SJSA1 (cell line): ENCODE data around the gene IBA57. TPM values are rescaled to one million over a fixed set of nuclear protein-coding genes. Genes with fewer than 3 reads are reported as not detected.

Experiments used
- DNase-seq, 2 experiments: peaks; one replicate each; pipeline ENCODE4 v3.0.0-alpha.2; 2015 to 2020; ENCODE audit warnings: low spot score in 2 of 2, low read depth in 1 of 2
- H3K27ac ChIP-seq: fragments of 250-450 bp; sonication (Bioruptor Pico); 2 replicates; pipeline ENCODE4 v1.5.1; 2020; ENCODE audit warnings: mild to moderate bottlenecking, moderate library complexity
- H3K27me3 ChIP-seq: fragments of 250-450 bp; sonication (Bioruptor Pico); replicated peaks from 2 replicates; pipeline ENCODE4 v1.5.1; 2020; ENCODE audit warnings: mild to moderate bottlenecking, moderate library complexity
- H3K36me3 ChIP-seq: fragments of 250-450 bp; sonication (Bioruptor Pico); 2 replicates; pipeline ENCODE4 v1.5.1; 2020; ENCODE audit warnings: mild to moderate bottlenecking
- H3K4me1 ChIP-seq: fragments of 250-450 bp; sonication (Bioruptor Pico); replicated peaks from 2 replicates; pipeline ENCODE4 v1.6.1; 2021; ENCODE audit warnings: mild to moderate bottlenecking
- H3K4me3 ChIP-seq: fragments of 250-450 bp; sonication (Bioruptor Pico); 2 replicates; pipeline ENCODE4 v1.5.1; 2020; ENCODE audit warnings: mild to moderate bottlenecking
- H3K9me3 ChIP-seq: fragments of 250-450 bp; sonication (Bioruptor Pico); replicated peaks from 2 replicates; pipeline ENCODE4 v1.5.1; 2020; ENCODE audit warnings: mild to moderate bottlenecking
- total RNA-seq: library from RNA; depleted of rRNA; stranded (reverse); fragments of >200 nt; shearing (Covaris generic); gene quantifications from 2 replicates; pipeline ENCODE4 v1.2.3, GENCODE V29; 2014

The IBA57 gene
- total RNA-seq, 1 experiment from 2014 or later, result 4.3 TPM

DNA sequence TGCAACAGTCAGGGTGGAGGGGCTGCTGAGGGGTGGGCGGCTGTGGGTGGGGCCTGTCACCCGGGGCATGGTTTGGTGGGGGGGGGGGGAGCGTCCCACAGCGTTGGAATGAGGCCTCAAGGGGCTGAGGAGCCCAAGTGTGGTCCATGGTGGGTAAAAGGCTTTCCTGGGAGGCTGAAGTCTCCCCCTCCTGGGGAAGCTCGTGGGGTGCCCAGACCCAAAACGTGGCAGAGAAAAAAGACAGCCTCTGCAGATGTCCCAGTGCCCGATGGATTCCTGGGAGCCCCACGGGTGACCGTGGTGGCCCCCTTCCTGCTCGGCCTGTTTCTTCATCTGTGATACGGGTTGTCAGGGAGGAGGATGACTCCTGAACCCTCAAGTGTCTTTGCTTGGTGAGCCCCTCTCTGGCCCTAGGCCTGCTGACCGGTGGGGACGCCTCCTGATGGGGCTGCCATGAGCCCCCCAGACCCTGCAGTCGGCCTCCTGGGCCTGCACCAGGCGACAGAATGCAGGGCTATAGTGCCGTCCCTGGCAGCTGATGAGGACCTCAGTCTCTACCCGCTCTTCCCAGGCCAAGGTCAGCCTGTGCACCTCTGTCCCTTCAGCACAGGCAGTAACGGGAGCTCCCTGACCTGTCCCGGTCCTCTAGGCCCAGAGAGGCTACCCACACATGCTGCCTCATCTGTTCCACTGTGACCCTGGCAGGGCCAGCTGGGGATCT, 43.4 kb downstream of the IBA57 start:
- no peaks in the 10 kb centered on the region for H3K9me3 ChIP-seq
- H3K4me1 ChIP-seq, result 0 out of 2 replicates have a peak, but pooled peaks cover 3% of the 10 kb centered on the region
- no peak overlapping the region for H3K27ac ChIP-seq
- 0 out of 2 replicates have a peak, but pooled peaks cover 3% of the 10 kb centered on the region for H3K27me3 ChIP-seq
- DNase-seq, result peak in 1 of 2 experiments; percentile 34
- no peak overlapping the region for H3K4me3 ChIP-seq
- H3K36me3 ChIP-seq, result no peaks in the 10 kb centered on the region

GRCh38 chr1:228209657-228210056, 44.1 kb downstream of the IBA57 start:
- H3K36me3 ChIP-seq, result no peaks in the 10 kb centered on the region

DNA sequence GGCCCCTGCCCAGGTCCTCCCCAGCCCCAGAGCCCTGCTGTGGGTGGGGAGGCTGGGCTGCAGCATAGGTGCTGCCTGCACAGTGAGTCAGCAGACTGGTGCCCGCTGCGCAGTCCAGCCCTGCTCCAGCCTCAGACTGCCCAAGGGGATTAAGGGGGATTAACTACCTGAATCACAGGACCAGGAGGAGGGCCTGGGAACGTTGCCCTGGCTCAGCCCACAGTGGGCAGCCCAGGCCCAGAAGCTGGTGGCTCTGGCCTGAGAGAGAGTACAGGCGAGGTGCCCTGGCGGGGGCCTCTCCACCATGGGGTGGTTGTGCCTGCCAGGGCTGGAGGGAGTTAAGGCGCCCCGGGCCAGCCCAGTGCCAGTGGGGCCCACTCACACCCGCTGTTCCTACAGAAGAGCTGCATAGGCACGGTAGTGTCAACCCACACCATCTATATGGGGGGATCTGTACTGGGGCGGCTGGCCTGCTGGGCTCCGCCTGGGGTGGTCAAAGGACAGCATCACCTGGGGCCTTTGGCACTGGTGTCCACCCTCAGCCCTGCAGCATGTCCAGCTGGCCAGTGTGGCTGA, 44.6 kb downstream of the IBA57 start:
- no peak for DNase-seq
- Histone ChIP-seq H3K4me1 (0 out of 2 replicates have a peak, but pooled peaks cover 3% of the 10 kb centered on the region), H3K9me3 (no peaks in the 10 kb centered on the region), H3K4me3 (no peak overlapping the region), H3K27me3 (no peaks in the 10 kb centered on the region), H3K36me3 (no peaks in the 10 kb centered on the region), H3K27ac (no peak overlapping the region)

More at GRCh38 chr1:228209657-228210056, 44.1 kb downstream of the IBA57 start:
- no peak for DNase-seq
- H3K4me1 ChIP-seq, result 0 out of 2 replicates have a peak, but pooled peaks cover 3% of the 10 kb centered on the region
- no peaks in the 10 kb centered on the region for H3K9me3 ChIP-seq
- H3K27ac ChIP-seq, result no peak overlapping the region
- H3K27me3 ChIP-seq, result no peaks in the 10 kb centered on the region
- no peak overlapping the region for H3K4me3 ChIP-seq

DNA sequence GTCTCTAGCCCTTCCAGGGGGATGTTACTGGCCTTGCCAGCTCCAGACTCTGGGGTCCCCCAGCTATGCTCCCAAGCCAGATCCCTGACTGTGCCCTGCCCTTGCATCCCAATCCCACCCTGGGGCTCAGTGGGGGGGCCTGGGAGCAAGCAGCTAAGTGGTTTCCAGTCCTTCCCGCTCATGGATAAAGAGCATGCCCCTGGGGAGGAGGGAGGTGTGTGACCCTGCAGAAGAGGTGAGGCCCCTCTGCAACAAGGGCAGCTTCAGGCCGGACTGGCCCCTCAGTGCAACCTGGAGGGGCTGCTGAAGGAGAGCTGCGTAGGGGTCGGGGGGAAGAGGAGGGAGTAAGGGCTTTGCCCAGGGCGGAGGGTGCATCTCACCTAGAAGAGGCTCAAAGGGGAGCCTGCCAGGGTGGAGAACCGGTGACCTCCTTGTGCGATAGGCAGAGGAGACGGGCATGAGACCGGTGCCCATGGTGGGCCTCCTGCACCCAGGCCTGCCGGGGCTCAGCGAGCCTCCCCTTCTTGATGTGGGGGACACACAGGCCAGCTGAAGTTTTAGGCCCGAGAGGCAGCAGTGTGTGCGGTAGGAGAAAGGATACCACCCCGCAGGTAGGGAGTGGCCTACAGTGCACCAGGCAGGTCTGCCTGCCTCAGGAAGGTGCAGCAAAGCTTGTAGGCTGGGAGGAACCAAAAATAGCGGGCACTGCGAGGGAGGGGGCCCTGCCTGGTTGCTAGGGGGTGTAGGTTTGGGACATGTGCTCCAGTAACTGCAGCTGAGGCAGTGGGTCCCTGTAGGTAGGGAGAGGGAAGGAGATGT, 45.3 kb downstream of the IBA57 start:
- Histone ChIP-seq H3K4me1 (0 out of 2 replicates have a peak, but pooled peaks cover 3% of the 10 kb centered on the region), H3K27me3 (no peaks in the 10 kb centered on the region), H3K9me3 (no peaks in the 10 kb centered on the region), H3K27ac (no peak overlapping the region), H3K36me3 (no peaks in the 10 kb centered on the region), H3K4me3 (no peak overlapping the region)
- no peak for DNase-seq

GRCh38 chr1:228211531-228212414, 46.2 kb downstream of the IBA57 start:
- Histone ChIP-seq H3K27ac (no peak overlapping the region), H3K27me3 (no peaks in the 10 kb centered on the region), H3K9me3 (no peaks in the 10 kb centered on the region), H3K36me3 (no peaks in the 10 kb centered on the region), H3K4me1 (0 out of 2 replicates have a peak, but pooled peaks cover 3% of the 10 kb centered on the region), H3K4me3 (no peak overlapping the region)
- DNase-seq, result no peak

- no peaks in the 10 kb centered on the region for H3K9me3 ChIP-seq
- no peak overlapping the region for H3K4me3 ChIP-seq
- no peak for DNase-seq
- H3K36me3 ChIP-seq, result no peaks in the 10 kb centered on the region
- no peak overlapping the region for H3K27ac ChIP-seq
- H3K27me3 ChIP-seq, result no peaks in the 10 kb centered on the region
- H3K4me1 ChIP-seq, result 0 out of 2 replicates have a peak, but pooled peaks cover 3% of the 10 kb centered on the region
Observed at GRCh38 chr1:228212415-228212965, 46.9 kb downstream of the IBA57 start.

DNA sequence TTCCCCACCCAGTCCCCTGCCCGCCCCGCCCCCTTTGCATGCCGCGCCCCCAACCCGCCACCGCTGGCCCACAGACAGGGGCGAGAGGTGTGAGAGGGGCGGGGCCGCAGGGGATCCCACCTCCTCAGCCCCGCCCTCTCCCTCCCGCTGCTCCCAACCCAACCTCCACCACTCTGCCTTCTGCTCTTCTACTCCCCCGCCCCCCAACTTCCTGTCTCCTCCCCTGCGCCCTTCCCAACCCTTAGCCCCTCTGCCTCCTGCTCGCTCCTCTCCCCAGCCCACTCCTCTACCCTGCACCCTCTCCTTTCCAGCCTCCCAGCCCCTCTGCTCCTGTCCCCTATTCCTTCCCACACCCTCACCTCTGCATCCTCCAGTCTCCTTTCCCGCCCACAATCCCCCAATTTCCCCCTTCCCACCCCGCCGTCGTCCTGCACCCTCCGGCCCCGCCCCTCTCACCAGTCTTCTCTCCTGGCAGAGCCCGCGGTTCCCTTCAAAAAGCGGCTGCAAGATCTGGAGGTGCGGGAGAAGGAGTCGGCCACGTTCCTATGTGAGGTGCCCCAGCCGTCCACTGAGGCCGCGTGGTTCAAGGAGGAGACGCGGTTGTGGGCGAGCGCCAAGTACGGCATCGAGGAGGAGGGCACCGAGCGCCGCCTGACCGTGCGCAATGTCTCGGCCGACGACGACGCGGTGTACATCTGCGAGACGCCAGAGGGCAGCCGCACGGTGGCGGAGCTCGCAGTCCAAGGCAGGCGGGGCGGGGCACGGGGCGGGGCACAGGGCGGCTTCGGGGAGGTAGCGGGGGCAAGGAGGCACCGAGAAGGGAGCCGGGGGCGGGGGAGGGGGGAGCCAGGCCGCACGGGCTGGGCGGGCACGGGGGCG, 47.6 kb downstream of the IBA57 start:
- H3K9me3 ChIP-seq, result no peaks in the 10 kb centered on the region
- peak; percentile 50 to 81 for DNase-seq
- H3K27me3 ChIP-seq, result no peaks in the 10 kb centered on the region
- peak overlapping the region; percentile 23 for H3K4me3 ChIP-seq
- no peaks in the 10 kb centered on the region for H3K36me3 ChIP-seq
- 0 out of 2 replicates have a peak, but pooled peaks cover 3% of the 10 kb centered on the region for H3K4me1 ChIP-seq
- H3K27ac ChIP-seq, result no peak overlapping the region

- H3K27me3 ChIP-seq, result no peaks in the 10 kb centered on the region
- no peak for DNase-seq
- no peaks in the 10 kb centered on the region for H3K36me3 ChIP-seq
- 0 out of 2 replicates have a peak, but pooled peaks cover 3% of the 10 kb centered on the region for H3K4me1 ChIP-seq
- H3K4me3 ChIP-seq, result no peak overlapping the region
- no peaks in the 10 kb centered on the region for H3K9me3 ChIP-seq
- no peak overlapping the region for H3K27ac ChIP-seq
Observed at GRCh38 chr1:228213917-228214808, 48.6 kb downstream of the IBA57 start.

GRCh38 chr1:228214921-228215662, 49.5 kb downstream of the IBA57 start:
- 0 out of 2 replicates have a peak, but pooled peaks cover 3% of the 10 kb centered on the region for H3K4me1 ChIP-seq
- peak in 1 of 2 experiments; percentile 38 for DNase-seq
- no peaks in the 10 kb centered on the region for H3K36me3 ChIP-seq
- H3K27me3 ChIP-seq, result no peaks in the 10 kb centered on the region
- H3K9me3 ChIP-seq, result no peaks in the 10 kb centered on the region
- H3K4me3 ChIP-seq, result no peak overlapping the region
- no peak overlapping the region for H3K27ac ChIP-seq

DNA sequence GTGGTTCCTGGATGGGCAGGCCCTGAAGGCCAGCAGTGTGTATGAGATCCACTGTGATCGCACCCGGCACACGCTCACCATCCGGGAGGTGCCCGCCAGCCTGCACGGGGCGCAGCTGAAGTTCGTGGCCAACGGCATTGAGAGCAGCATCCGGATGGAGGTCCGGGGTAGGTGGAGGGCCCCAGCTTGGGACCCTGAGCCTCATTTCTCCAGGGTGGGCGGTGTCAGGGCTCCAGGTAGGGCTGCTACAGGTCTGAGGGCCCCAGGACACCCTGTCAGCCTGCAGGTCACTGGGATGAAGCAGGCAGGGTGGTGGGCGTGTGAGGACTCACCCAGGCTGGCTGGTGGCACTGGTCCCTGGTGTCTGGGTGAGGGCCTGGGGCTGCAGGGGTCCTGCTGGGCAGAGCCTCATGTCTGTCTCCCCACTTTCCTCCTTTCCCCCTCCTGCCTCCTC, 50.1 kb downstream of the IBA57 start:
- Histone ChIP-seq H3K4me1 (0 out of 2 replicates have a peak, but pooled peaks cover 3% of the 10 kb centered on the region), H3K4me3 (no peak overlapping the region), H3K9me3 (no peaks in the 10 kb centered on the region), H3K27ac (no peak overlapping the region), H3K27me3 (no peaks in the 10 kb centered on the region), H3K36me3 (no peaks in the 10 kb centered on the region)
- no peak for DNase-seq
